Endothelial cell (in vitro differentiated cells): ENCODE results near the gene FAM98C. TPM values are rescaled to one million over a fixed set of nuclear protein-coding genes. Genes with fewer than 3 reads are reported as not detected.

Experiments
- DNase-seq: peaks from one replicate; pipeline ENCODE4 v3.0.0; 2021; ENCODE audit warnings: low spot score
- H3K27ac Mint-ChIP-seq: one replicate; pipeline ENCODE4 v1.8.0; 2021; ENCODE audit warnings: mixed read lengths, inconsistent platforms; ENCODE audit not compliant: unreplicated experiment
- H3K27me3 Mint-ChIP-seq: one replicate; pipeline ENCODE4 v1.8.0; 2021; ENCODE audit warnings: mild to moderate bottlenecking, moderate library complexity, mixed read lengths, inconsistent platforms; ENCODE audit not compliant: unreplicated experiment
- H3K36me3 Mint-ChIP-seq: one replicate; pipeline ENCODE4 v1.8.0; 2021; ENCODE audit warnings: mild to moderate bottlenecking, low read depth, mixed read lengths, inconsistent platforms; ENCODE audit not compliant: unreplicated experiment
- H3K4me1 Mint-ChIP-seq: one replicate; pipeline ENCODE4 v1.8.0; 2021; ENCODE audit warnings: mild to moderate bottlenecking, mixed read lengths, inconsistent platforms; ENCODE audit not compliant: unreplicated experiment
- H3K4me3 Mint-ChIP-seq: one replicate; pipeline ENCODE4 v1.8.0; 2021; ENCODE audit warnings: mild to moderate bottlenecking, mixed read lengths, inconsistent platforms; ENCODE audit not compliant: unreplicated experiment
- H3K9me3 Mint-ChIP-seq: one replicate; pipeline ENCODE4 v1.8.0; 2021; ENCODE audit warnings: mixed read lengths, inconsistent platforms; ENCODE audit not compliant: unreplicated experiment
- total RNA-seq: library from RNA; stranded (reverse); fragmentation: NEBNext Ultra II Directional; extraction: Animal tissue kit (Norgen Biotek cat#: 25700); gene quantifications from one replicate; pipeline ENCODE4 v1.2.1, GENCODE V29; 2021; ENCODE audit not compliant: unreplicated experiment
- TF ChIP-seq, protein P1 (sequence below): fragments of 200-600 bp; sonication (generic); IDR thresholded peaks from one replicate; pipeline ENCODE4 v1.5.0; 2021; ENCODE audit warnings: antibody characterized with exemption; ENCODE audit not compliant: unreplicated experiment

The FAM98C gene
- total RNA-seq, 1 donor from 2014 or later: 10.6 TPM

GRCh38 chr19:38374332-38375097, 28.4 kb upstream of the FAM98C start, which contains the start of gene PSMD8:
PSMD8 (plus strand) TSS chr19:38374571; CDS start chr19:38374602, 31 bp downstream.
- H3K4me3 Mint-ChIP-seq: peak within 1 kb of the TSS; percentile 99
- peak within 1 kb of the TSS; percentile 95 for H3K27ac Mint-ChIP-seq
- H3K4me1 Mint-ChIP-seq: peaks cover 22% of the 10 kb centered on the region
- peaks cover 3% of the 10 kb centered on the region for H3K36me3 Mint-ChIP-seq
- no peaks in the 10 kb centered on the region for H3K9me3 Mint-ChIP-seq
- TF ChIP-seq, protein P1, sequence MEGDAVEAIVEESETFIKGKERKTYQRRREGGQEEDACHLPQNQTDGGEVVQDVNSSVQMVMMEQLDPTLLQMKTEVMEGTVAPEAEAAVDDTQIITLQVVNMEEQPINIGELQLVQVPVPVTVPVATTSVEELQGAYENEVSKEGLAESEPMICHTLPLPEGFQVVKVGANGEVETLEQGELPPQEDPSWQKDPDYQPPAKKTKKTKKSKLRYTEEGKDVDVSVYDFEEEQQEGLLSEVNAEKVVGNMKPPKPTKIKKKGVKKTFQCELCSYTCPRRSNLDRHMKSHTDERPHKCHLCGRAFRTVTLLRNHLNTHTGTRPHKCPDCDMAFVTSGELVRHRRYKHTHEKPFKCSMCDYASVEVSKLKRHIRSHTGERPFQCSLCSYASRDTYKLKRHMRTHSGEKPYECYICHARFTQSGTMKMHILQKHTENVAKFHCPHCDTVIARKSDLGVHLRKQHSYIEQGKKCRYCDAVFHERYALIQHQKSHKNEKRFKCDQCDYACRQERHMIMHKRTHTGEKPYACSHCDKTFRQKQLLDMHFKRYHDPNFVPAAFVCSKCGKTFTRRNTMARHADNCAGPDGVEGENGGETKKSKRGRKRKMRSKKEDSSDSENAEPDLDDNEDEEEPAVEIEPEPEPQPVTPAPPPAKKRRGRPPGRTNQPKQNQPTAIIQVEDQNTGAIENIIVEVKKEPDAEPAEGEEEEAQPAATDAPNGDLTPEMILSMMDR: no peak
- peaks cover 3% of the 10 kb centered on the region for H3K27me3 Mint-ChIP-seq
- DNase-seq: peak; percentile 98

GRCh38 chr19:38375098-38375493, 27.8 kb upstream of the FAM98C start:
- no peak for DNase-seq
- H3K9me3 Mint-ChIP-seq: no peaks in the 10 kb centered on the region
- peaks cover 4% of the 10 kb centered on the region for H3K27me3 Mint-ChIP-seq
- H3K4me1 Mint-ChIP-seq: peaks cover 22% of the 10 kb centered on the region
- TF ChIP-seq, protein P1: no peak
- H3K36me3 Mint-ChIP-seq: peaks cover 5% of the 10 kb centered on the region
- peak overlapping the region; percentile 95 for H3K27ac Mint-ChIP-seq
- peak overlapping the region; percentile 99 for H3K4me3 Mint-ChIP-seq

DNA sequence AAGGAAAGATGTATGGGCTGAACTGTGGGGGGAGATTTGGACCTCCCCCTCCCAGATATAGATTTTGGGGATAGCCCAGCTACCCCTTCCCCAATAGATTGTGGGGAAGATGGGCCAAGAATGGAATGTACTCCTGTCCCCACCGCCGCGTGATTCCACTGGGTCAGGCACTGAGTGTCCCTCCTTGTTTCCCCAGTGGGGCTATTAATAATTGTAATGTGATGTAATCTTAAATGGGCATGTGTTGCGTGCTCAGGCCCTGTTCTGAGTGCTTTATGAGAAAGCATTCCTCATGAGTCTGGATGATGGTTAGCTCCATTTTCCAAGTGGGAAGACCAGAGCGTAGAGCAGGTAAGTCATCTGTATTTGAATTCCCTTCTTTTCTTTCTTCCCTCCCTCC, 27.1 kb upstream of the FAM98C start:
- Mint-ChIP-seq H3K9me3 (no peaks in the 10 kb centered on the region), H3K4me3 (peak overlapping the region; percentile 99), H3K27me3 (peaks cover 4% of the 10 kb centered on the region), H3K4me1 (peaks cover 22% of the 10 kb centered on the region), H3K27ac (peak overlapping the region; percentile 95), H3K36me3 (peaks cover 8% of the 10 kb centered on the region)
- TF ChIP-seq, protein P1: no peak
- DNase-seq: no peak

DNA sequence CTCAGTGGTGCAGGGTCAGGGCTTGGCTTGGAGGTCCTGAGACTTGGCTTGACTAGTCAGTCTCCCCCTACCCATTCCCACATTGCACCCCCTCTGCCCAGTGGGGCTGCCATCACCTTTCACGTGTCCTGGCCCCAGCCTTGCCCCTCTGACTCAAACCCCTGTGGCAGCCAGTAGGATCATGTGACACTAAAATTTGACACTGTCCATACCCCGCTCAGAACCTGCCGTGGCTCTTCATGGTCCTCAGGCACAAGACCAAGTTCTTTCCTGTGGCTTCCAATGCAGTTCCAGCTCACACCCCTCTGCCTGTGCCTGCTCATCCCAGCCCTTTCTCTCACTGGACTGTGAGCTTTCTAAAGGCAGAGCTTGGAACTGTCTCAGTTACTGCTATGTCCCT, 26.3 kb upstream of the FAM98C start:
- TF ChIP-seq, protein P1: no peak
- H3K36me3 Mint-ChIP-seq: peaks cover 14% of the 10 kb centered on the region
- H3K4me3 Mint-ChIP-seq: peak overlapping the region; percentile 39
- H3K27me3 Mint-ChIP-seq: peaks cover 5% of the 10 kb centered on the region
- no peak overlapping the region for H3K27ac Mint-ChIP-seq
- H3K4me1 Mint-ChIP-seq: peaks cover 22% of the 10 kb centered on the region
- no peaks in the 10 kb centered on the region for H3K9me3 Mint-ChIP-seq
- DNase-seq: no peak

DNA sequence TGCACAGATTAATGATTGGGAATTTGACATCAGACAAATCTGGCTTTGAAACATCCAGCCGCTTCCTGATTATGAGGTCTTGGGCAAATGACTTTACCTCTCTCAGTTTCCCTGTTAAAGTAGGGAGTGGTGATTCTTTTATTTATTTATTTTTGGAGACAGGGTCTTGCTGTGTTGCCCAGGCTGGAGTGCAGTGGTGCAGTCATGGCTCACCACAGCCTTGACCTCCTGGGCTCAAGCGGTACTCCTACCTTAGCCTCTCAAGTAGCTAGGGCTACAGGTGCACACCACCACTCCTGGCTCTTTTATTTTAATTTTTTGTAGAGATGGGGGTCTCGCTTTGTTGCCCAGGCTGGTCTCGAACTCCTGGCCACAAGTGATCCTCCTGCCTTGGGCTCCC, 25.8 kb upstream of the FAM98C start:
- TF ChIP-seq, protein P1: no peak
- peaks cover 22% of the 10 kb centered on the region for H3K4me1 Mint-ChIP-seq
- H3K4me3 Mint-ChIP-seq: peak overlapping the region; percentile 39
- no peak for DNase-seq
- no peaks in the 10 kb centered on the region for H3K9me3 Mint-ChIP-seq
- no peak overlapping the region for H3K27ac Mint-ChIP-seq
- H3K36me3 Mint-ChIP-seq: peaks cover 19% of the 10 kb centered on the region
- H3K27me3 Mint-ChIP-seq: peaks cover 6% of the 10 kb centered on the region
